OCI-LY7 (cell line): ENCODE data around the gene SYT4.

Experiments
- EZH2phosphoT487 ChIP-seq: fragments of 200-600 bp; sonication (generic); IDR thresholded peaks from 2 replicates; pipeline ENCODE4 v1.6.1; 2018; ENCODE audit warnings: low read depth, borderline replicate concordance, mild to moderate bottlenecking, mixed run types, antibody characterized with exemption, low read length, moderate library complexity, mixed read lengths
- TF ChIP-seq, protein P1 (sequence below): fragments of 200-600 bp; sonication (generic); conservative IDR thresholded peaks from 2 replicates; pipeline ENCODE4 v1.5.1; 2014; ENCODE audit warnings: mild to moderate bottlenecking, antibody characterized with exemption, low read length, moderate library complexity, mixed read lengths

DNA sequence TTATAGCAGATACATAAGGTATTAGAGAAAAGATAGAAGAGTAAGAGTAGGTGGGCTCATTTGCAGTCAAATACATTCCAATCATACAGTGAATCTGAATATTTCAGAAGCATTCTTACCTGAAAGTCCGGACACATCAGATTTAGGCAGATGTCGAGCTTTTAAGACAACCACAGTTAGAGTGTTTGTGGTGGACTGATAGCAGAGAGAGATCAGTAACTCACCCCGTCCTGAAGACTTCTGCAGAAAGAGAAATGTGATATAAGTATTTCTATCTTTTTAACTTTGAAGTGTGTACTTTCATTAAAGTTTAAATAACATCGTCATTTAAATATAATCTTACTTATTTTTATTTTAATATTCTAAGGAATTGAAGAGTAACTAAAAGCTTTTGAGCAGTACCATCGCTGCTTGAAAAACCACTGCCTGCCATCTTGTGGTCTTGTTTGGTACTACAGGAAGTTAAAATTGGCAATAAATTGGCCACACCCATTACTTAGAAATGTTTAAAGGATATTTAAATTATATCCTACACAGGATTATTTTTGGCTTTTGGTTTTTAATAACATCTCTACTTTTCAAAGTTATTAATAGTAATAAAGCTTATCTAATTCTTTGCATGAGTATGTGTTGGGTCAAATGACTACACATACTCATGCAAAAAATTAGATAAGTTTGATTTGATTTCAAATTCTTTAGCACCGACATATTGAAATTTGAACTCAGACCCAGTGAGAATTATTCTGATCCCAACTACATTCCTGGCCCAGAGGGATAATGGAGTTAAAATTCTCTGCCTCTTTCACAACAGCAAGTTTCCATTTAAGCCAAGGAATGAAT, 5.5 kb downstream of the SYT4 start:
- TF ChIP-seq EZH2phosphoT487: no peak
- TF ChIP-seq, protein P1, sequence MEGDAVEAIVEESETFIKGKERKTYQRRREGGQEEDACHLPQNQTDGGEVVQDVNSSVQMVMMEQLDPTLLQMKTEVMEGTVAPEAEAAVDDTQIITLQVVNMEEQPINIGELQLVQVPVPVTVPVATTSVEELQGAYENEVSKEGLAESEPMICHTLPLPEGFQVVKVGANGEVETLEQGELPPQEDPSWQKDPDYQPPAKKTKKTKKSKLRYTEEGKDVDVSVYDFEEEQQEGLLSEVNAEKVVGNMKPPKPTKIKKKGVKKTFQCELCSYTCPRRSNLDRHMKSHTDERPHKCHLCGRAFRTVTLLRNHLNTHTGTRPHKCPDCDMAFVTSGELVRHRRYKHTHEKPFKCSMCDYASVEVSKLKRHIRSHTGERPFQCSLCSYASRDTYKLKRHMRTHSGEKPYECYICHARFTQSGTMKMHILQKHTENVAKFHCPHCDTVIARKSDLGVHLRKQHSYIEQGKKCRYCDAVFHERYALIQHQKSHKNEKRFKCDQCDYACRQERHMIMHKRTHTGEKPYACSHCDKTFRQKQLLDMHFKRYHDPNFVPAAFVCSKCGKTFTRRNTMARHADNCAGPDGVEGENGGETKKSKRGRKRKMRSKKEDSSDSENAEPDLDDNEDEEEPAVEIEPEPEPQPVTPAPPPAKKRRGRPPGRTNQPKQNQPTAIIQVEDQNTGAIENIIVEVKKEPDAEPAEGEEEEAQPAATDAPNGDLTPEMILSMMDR: peak; percentile 70
